WTC11 (cell line): ENCODE measurements around the gene UQCRQ. TPM values are rescaled to one million over a fixed set of nuclear protein-coding genes. Genes with fewer than 3 reads are reported as not detected.

ENCODE experiments used
- ATAC-seq: fragments of 200-7000 bp; cut with Tn5 transposase; 2 replicates; pipeline ENCODE4 v1.10.0; 2021; ENCODE audit warnings: mild to moderate bottlenecking, moderate library complexity
- CTCF ChIA-PET: fragments of 300-600 bp; sonication (Branson Sonifier 250); formaldehyde crosslinking; loops from one replicate; lab custom pipeline; 2021; ENCODE audit warnings: antibody characterized with exemption; lab: Charles Lee
- POLR2A ChIA-PET: fragments of 350-600 bp; sonication (Branson Sonifier 250); formaldehyde crosslinking; loops from one replicate; lab custom pipeline; 2021; ENCODE audit warnings: antibody characterized with exemption; lab: Charles Lee
- DNase-seq: peaks from one replicate; pipeline ENCODE4 v3.0.0; 2021; ENCODE audit warnings: low spot score
- H3K27ac Mint-ChIP-seq: 2 replicates; pipeline ENCODE4 v1.8.0; 2021; ENCODE audit warnings: mixed read lengths
- H3K27me3 Mint-ChIP-seq: 2 replicates; pipeline ENCODE4 v1.8.0; 2021; ENCODE audit warnings: low read depth, mild to moderate bottlenecking, moderate library complexity, mixed read lengths
- H3K36me3 Mint-ChIP-seq: 2 replicates; pipeline ENCODE4 v1.8.0; 2021; ENCODE audit warnings: mixed read lengths
- H3K4me1 Mint-ChIP-seq: 2 replicates; pipeline ENCODE4 v1.8.0; 2022; ENCODE audit warnings: mixed read lengths
- H3K4me3 Mint-ChIP-seq: 2 replicates; pipeline ENCODE4 v1.8.0; 2021; ENCODE audit warnings: mild to moderate bottlenecking, moderate library complexity, mixed read lengths
- H3K9me3 Mint-ChIP-seq: 2 replicates; pipeline ENCODE4 v1.8.0; 2021; ENCODE audit warnings: mixed read lengths
- ATF3 ChIP-seq: sonication (generic); formaldehyde crosslinking; conservative IDR thresholded peaks from 2 replicates; pipeline ENCODE4 v1.8.1; 2022; ENCODE audit warnings: mild to moderate bottlenecking, missing genetic modification reagents
- FOXK1 ChIP-seq: sonication (generic); formaldehyde crosslinking; IDR thresholded peaks from 2 replicates; pipeline ENCODE4 v1.8.0; 2022; ENCODE audit warnings: mild to moderate bottlenecking, moderate library complexity, missing genetic modification reagents
- FOXP1 ChIP-seq: sonication (generic); formaldehyde crosslinking; IDR thresholded peaks from 2 replicates; pipeline ENCODE4 v1.8.0; 2022; ENCODE audit warnings: missing genetic modification reagents, mild to moderate bottlenecking, moderate library complexity, borderline replicate concordance
- GABPB1 ChIP-seq: sonication (generic); formaldehyde crosslinking; IDR thresholded peaks from 2 replicates; pipeline ENCODE4 v1.8.1; 2023; ENCODE audit warnings: mild to moderate bottlenecking, missing genetic modification reagents
- GRHL2 ChIP-seq: fragments of 250-450 bp; sonication (Bioruptor Pico); IDR thresholded peaks from 2 replicates; pipeline ENCODE4 v1.8.0; 2022; ENCODE audit warnings: mild to moderate bottlenecking, moderate library complexity; ENCODE audit not compliant: insufficient replicate concordance, severe bottlenecking
- GTF2I ChIP-seq: fragments of 250-450 bp; sonication (Bioruptor Pico); conservative IDR thresholded peaks from 2 replicates; pipeline ENCODE4 v1.4.0; 2021; ENCODE audit warnings: mild to moderate bottlenecking
- MXD4 ChIP-seq: fragments of 250-450 bp; sonication (Bioruptor Pico); IDR thresholded peaks from 2 replicates; pipeline ENCODE4 v1.8.0; 2021; ENCODE audit warnings: mild to moderate bottlenecking, moderate library complexity, borderline replicate concordance
- SOX15 ChIP-seq: fragments of 250-450 bp; sonication (Bioruptor Pico); IDR thresholded peaks from 2 replicates; pipeline ENCODE4 v1.9.0; 2021; ENCODE audit warnings: mild to moderate bottlenecking
- STAT6 ChIP-seq: sonication (generic); formaldehyde crosslinking; conservative IDR thresholded peaks from 2 replicates; pipeline ENCODE4 v1.8.1; 2023; ENCODE audit warnings: mild to moderate bottlenecking, low read depth, missing genetic modification reagents, moderate library complexity
- TCF7 ChIP-seq: sonication (generic); formaldehyde crosslinking; IDR thresholded peaks from 2 replicates; pipeline ENCODE4 v1.8.0; 2022; ENCODE audit warnings: mild to moderate bottlenecking, low read depth, missing genetic modification reagents, moderate library complexity
- ZBTB43 ChIP-seq: sonication (generic); formaldehyde crosslinking; IDR thresholded peaks from 2 replicates; pipeline ENCODE4 v1.8.1; 2023; ENCODE audit warnings: mild to moderate bottlenecking, missing genetic modification reagents
- ZNF138 ChIP-seq: sonication (generic); formaldehyde crosslinking; conservative IDR thresholded peaks from 2 replicates; pipeline ENCODE4 v1.8.1; 2022; ENCODE audit warnings: mild to moderate bottlenecking, moderate library complexity, missing genetic modification reagents
- ZNF232 ChIP-seq: sonication (generic); formaldehyde crosslinking; IDR thresholded peaks from 2 replicates; pipeline ENCODE4 v1.8.0; 2022; ENCODE audit warnings: mild to moderate bottlenecking, missing genetic modification reagents
- ZNF396 ChIP-seq: fragments of 250-450 bp; sonication (Bioruptor Pico); IDR thresholded peaks from 2 replicates; pipeline ENCODE4 v1.8.0; 2021; ENCODE audit warnings: mild to moderate bottlenecking, moderate library complexity, borderline replicate concordance
- ZNF416 ChIP-seq: fragments of 250-450 bp; sonication (Bioruptor Pico); IDR thresholded peaks from 2 replicates; pipeline ENCODE4 v1.9.0; 2021; ENCODE audit warnings: mild to moderate bottlenecking, inconsistent platforms
- ZNF423 ChIP-seq: fragments of 250-450 bp; sonication (Bioruptor Pico); IDR thresholded peaks from 2 replicates; pipeline ENCODE4 v2.1.2; 2022; ENCODE audit warnings: mild to moderate bottlenecking, moderate library complexity
- ZNF671 ChIP-seq: fragments of 250-450 bp; sonication (Bioruptor Pico); IDR thresholded peaks from 2 replicates; pipeline ENCODE4 v1.8.0; 2021; ENCODE audit warnings: mild to moderate bottlenecking
- total RNA-seq: library from RNA; stranded (reverse); gene quantifications from 3 replicates; pipeline ENCODE4 v1.2.3, GENCODE V29; 2021
- TF ChIP-seq, protein P1 (sequence below): sonication (generic); formaldehyde crosslinking; IDR thresholded peaks from 2 replicates; pipeline ENCODE4 v1.8.1; 2022; ENCODE audit warnings: missing genetic modification reagents, borderline replicate concordance
- TF ChIP-seq, protein P2 (sequence below): sonication (generic); formaldehyde crosslinking; IDR thresholded peaks from 2 replicates; pipeline ENCODE4 v1.8.1; 2023; ENCODE audit warnings: mild to moderate bottlenecking, missing genetic modification reagents
- TF ChIP-seq, protein P3 (sequence below): sonication (generic); formaldehyde crosslinking; IDR thresholded peaks from 2 replicates; pipeline ENCODE4 v1.8.1; 2022; ENCODE audit warnings: mild to moderate bottlenecking, moderate library complexity, missing genetic modification reagents

Gene UQCRQ
- total RNA-seq, 1 experiment from 2014 or later = 256 TPM

GRCh38 chr5:132849347-132849746 lies 17.1 kb upstream of the UQCRQ start:
- H3K4me3 Mint-ChIP-seq = no peak overlapping the region
- ChIA-PET CTCF (no interaction called here), POLR2A (no interaction called here)
- peaks cover 3% of the 10 kb centered on the region for H3K4me1 Mint-ChIP-seq
- no peak overlapping the region for H3K27ac Mint-ChIP-seq
- ATAC-seq (no peak), DNase-seq (no peak)
- H3K9me3 Mint-ChIP-seq = no peaks in the 10 kb centered on the region
- peak; percentile 94 for TF ChIP-seq GABPB1 (CRISPR knock-in tag)
- TF ChIP-seq SOX15 (CRISPR knock-in tag) = no peak
- no peaks in the 10 kb centered on the region for H3K36me3 Mint-ChIP-seq
- H3K27me3 Mint-ChIP-seq = no peaks in the 10 kb centered on the region

GRCh38 chr5:132850066-132850465 lies 16.4 kb upstream of the UQCRQ start:
- ChIA-PET POLR2A (no interaction called here), CTCF (interaction anchor here (1.1 to 1.4 kb wide), 2 partner anchors 27 to 30 kb away, joined by 3 to 4 read pairs; no protein-coding TSS in a partner anchor)
- H3K4me1 Mint-ChIP-seq = peaks cover 8% of the 10 kb centered on the region
- no peak overlapping the region for H3K4me3 Mint-ChIP-seq
- H3K9me3 Mint-ChIP-seq = no peaks in the 10 kb centered on the region
- TF ChIP-seq FOXK1 (CRISPR knock-in tag) = no peak
- no peak for TF ChIP-seq ZNF423 (CRISPR knock-in tag)
- no peak for TF ChIP-seq ZNF671 (CRISPR knock-in tag)
- no peak for TF ChIP-seq MXD4
- TF ChIP-seq ATF3 (CRISPR knock-in tag) = no peak
- no peak for TF ChIP-seq ZNF138 (CRISPR knock-in tag)
- TF ChIP-seq STAT6 = no peak
- TF ChIP-seq ZNF416 (CRISPR knock-in tag) = no peak
- TF ChIP-seq, protein P1, sequence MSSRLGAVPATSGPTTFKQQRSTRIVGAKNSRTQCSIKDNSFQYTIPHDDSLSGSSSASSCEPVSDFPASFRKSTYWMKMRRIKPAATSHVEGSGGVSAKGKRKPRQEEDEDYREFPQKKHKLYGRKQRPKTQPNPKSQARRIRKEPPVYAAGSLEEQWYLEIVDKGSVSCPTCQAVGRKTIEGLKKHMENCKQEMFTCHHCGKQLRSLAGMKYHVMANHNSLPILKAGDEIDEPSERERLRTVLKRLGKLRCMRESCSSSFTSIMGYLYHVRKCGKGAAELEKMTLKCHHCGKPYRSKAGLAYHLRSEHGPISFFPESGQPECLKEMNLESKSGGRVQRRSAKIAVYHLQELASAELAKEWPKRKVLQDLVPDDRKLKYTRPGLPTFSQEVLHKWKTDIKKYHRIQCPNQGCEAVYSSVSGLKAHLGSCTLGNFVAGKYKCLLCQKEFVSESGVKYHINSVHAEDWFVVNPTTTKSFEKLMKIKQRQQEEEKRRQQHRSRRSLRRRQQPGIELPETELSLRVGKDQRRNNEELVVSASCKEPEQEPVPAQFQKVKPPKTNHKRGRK (CRISPR knock-in tag) = no peak
- no peak for TF ChIP-seq TCF7
- TF ChIP-seq, protein P2, sequence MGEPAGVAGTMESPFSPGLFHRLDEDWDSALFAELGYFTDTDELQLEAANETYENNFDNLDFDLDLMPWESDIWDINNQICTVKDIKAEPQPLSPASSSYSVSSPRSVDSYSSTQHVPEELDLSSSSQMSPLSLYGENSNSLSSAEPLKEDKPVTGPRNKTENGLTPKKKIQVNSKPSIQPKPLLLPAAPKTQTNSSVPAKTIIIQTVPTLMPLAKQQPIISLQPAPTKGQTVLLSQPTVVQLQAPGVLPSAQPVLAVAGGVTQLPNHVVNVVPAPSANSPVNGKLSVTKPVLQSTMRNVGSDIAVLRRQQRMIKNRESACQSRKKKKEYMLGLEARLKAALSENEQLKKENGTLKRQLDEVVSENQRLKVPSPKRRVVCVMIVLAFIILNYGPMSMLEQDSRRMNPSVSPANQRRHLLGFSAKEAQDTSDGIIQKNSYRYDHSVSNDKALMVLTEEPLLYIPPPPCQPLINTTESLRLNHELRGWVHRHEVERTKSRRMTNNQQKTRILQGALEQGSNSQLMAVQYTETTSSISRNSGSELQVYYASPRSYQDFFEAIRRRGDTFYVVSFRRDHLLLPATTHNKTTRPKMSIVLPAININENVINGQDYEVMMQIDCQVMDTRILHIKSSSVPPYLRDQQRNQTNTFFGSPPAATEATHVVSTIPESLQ (CRISPR knock-in tag) = no peak
- TF ChIP-seq FOXP1 (CRISPR knock-in tag) = no peak
- ATAC-seq = no peak
- H3K36me3 Mint-ChIP-seq = no peaks in the 10 kb centered on the region
- H3K27me3 Mint-ChIP-seq = no peaks in the 10 kb centered on the region
- DNase-seq = no peak
- H3K27ac Mint-ChIP-seq = no peak overlapping the region

- ATAC-seq (no peak), DNase-seq (no peak)
- H3K27ac Mint-ChIP-seq = no peak overlapping the region
- ChIA-PET CTCF (interaction anchor here (1.0 to 1.7 kb wide), 5 partner anchors 31 to 395 kb away, joined by 3 to 10 read pairs (median 7); partner anchors contain the start of gene CCNI2), POLR2A (no interaction called here)
- no peaks in the 10 kb centered on the region for H3K36me3 Mint-ChIP-seq
- H3K4me3 Mint-ChIP-seq = no peak overlapping the region
- peaks cover 8% of the 10 kb centered on the region for H3K4me1 Mint-ChIP-seq
- H3K9me3 Mint-ChIP-seq = no peaks in the 10 kb centered on the region
- TF ChIP-seq ZNF232 (CRISPR knock-in tag) (no peak), MXD4 (no peak), ZNF396 (CRISPR knock-in tag) (no peak), GTF2I (CRISPR knock-in tag) (no peak), ZBTB43 (CRISPR knock-in tag) (no peak), GABPB1 (CRISPR knock-in tag) (no peak), FOXP1 (CRISPR knock-in tag) (no peak), GRHL2 (no peak), TCF7 (no peak)
- TF ChIP-seq, protein P3, sequence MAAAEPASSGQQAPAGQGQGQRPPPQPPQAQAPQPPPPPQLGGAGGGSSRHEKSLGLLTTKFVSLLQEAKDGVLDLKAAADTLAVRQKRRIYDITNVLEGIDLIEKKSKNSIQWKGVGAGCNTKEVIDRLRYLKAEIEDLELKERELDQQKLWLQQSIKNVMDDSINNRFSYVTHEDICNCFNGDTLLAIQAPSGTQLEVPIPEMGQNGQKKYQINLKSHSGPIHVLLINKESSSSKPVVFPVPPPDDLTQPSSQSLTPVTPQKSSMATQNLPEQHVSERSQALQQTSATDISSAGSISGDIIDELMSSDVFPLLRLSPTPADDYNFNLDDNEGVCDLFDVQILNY (CRISPR knock-in tag) = no peak
- no peaks in the 10 kb centered on the region for H3K27me3 Mint-ChIP-seq
Observed at GRCh38 chr5:132853323-132853722, 13.1 kb upstream of the UQCRQ start.
